ENCODE data around the gene RHOF. TPM values are rescaled to one million over a fixed set of nuclear protein-coding genes. Genes with fewer than 3 reads are reported as not detected.

Gene RHOF
- total RNA-seq, 1 experiment from 2014 or later = 1.6 TPM

DNA sequence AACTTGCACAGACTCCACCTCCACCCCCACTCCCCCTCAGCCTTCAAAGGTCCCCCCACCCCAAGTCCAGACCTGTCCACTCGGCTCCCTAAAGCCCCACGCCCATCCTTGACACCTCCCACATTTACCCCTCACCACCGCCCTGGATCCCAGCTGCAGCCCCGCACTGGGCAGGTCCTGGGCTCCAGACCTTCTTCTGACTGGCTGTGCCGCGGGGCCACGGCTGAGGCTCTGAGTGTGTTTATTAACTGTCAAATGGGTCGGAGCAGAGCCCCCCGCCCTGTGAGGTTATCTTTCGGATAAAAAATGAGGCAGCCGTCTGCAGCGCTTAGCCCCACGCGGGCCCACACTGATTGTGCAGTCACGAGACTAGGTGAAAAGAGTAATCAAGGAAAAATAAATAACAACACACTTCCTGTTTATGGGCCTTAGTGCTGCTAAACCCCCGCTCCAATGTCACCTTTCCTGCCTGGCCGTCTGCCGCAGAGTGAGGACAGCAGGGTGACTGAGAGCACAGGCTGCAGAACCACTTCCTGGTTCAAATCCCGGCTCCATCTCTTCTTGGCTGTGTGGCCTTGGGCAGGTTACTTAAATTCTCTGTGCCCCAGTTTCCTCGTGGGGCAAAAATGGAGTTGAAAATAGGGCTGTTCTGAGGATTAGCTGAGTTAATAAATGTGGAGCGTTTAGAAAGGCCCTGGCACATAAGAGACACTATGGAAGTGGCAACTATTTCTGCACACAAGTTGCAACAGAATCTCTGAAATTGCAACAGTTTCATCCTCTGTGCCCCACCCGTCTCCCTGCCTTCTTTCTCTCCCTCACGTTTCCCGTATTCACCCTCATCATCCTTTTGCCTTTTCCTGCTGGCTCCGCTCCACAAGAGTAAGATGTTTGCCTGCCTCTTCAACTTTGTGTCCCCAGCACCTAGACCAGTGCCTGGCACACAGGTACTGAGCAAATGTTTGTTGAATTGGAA lies 19.7 kb upstream of the RHOF start:
- Histone ChIP-seq H3K36me3 (peaks cover 86% of the 10 kb centered on the region), H3K4me3 (no peak overlapping the region), H3K27ac (no peak overlapping the region), H3K4me1 (replicated peaks) (peaks cover 17% of the 10 kb centered on the region), H3K9me3 (replicated peaks) (no peaks in the 10 kb centered on the region), H3K27me3 (replicated peaks) (no peaks in the 10 kb centered on the region)
- no peak for DNase-seq (ENCODE audit: low read depth in 1 of 2, low spot score in 2 of 2)

DNA sequence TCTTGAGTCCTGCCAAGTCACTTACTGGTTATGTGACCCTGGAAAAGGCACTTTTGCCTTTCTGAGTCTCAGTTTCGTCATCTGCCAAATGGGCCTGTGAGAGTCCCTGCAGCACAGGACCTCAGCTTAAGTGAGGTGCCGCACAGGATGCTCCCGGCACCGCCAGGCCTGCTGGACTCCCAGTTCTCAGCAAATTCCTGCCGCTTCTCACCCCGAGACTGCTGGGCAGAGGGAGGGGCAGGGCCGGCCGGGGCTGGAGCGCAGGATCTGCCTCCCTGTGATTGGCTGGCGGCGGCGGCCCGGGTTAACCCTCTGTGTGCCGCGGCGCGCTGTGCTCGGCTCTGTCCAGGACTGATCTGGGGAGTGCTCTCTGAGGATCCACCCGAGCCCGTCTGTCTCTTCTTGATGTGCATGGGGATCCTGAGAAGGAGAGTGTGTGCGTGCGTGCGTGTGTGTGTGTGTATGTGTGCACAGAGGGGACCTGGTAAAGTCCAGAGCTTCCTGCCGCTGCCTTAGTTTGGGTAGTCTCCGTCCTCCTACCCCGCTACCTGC lies 18.9 kb upstream of the RHOF start:
- DNase-seq (ENCODE audit: low read depth in 1 of 2, low spot score in 2 of 2) = peak in 1 of 2 experiments; percentile 39
- Histone ChIP-seq H3K4me1 (replicated peaks) (peaks cover 17% of the 10 kb centered on the region), H3K27ac (no peak overlapping the region), H3K27me3 (replicated peaks) (no peaks in the 10 kb centered on the region), H3K9me3 (replicated peaks) (no peaks in the 10 kb centered on the region), H3K4me3 (peak overlapping the region; percentile 29), H3K36me3 (peaks cover 82% of the 10 kb centered on the region)

DNA sequence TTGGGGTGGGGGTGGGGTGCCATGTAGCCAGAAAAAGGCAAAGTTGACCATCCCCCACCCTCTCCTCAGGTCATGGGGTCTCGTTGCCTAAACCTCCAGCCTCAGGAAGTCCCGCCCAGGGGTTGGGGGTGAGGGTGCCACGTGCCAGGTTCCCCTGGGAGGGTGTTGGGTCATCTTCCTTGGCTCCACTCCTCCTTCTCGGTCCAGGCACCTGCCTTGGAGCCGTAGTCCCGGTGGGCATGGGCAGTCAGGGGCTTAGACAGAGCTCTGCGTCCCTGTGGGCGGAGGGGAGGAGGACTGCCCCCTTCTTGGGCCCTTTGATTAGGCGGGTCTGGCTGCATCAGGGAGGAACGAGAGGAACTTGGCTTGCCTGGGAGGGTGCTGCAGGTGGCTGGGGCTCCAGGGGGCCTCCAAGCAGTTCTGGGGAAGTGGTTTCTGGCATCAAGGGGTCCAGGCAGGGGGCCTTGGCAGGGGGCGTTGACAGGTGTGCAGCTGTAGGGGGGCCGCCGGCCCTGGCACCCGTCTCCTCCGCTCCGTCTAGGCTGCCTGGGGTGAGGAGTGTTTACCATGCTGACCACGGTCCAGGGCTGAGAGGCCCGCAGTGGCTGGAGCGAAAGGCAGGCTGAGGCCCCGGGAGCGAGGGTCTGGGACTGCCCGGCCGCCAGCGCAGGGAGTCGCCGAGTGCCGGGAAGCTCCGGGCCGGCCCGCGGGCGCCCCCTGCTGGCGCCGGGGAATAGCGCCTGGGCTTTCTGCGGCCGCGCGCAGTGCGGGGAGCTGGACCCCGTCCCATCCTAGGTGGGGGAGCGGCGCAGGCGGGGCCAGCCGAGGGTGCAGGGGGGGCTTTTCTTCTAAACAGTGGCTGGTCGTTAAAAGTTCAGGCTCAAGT lies 18.2 kb upstream of the RHOF start:
- DNase-seq (ENCODE audit: low read depth in 1 of 2, low spot score in 2 of 2) = peak; percentile 62 to 71
- peak overlapping the region; percentile 29 for H3K4me3 ChIP-seq
- no peaks in the 10 kb centered on the region for H3K27me3 ChIP-seq (replicated peaks)
- peaks cover 21% of the 10 kb centered on the region for H3K4me1 ChIP-seq (replicated peaks)
- no peaks in the 10 kb centered on the region for H3K9me3 ChIP-seq (replicated peaks)
- H3K27ac ChIP-seq = no peak overlapping the region
- H3K36me3 ChIP-seq = peaks cover 79% of the 10 kb centered on the region

DNA sequence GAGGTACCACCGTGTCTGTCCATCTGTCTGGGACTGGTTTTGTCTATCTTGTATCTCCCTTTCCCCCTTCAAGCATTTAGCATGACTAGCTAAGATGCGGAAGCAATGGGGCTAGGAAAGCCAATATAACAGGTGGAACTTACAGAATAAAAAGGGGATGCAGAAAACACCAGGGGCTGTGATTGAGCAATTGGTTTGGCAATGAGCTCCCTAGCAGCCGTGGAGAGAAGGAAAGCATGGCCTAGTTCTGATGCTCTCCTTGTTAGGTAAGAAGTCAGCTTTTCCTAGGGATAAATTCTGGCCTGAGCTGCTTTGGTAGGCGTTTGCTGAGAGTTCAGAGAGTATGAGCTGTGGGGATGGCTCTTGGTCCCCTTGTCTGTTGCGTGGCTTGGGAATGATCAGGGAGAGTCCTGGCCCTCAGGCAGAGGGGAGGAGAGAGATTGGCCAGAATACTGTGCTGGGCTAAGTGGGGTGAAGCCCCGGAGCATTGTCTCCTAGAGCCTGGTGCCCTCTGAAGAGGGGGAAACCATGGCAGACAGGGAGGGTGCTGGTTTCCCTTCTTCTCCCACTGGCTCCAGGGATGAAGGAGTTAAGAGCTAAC lies 17.4 kb upstream of the RHOF start:
- Histone ChIP-seq H3K27ac (no peak overlapping the region), H3K9me3 (replicated peaks) (no peaks in the 10 kb centered on the region), H3K27me3 (replicated peaks) (no peaks in the 10 kb centered on the region), H3K36me3 (peaks cover 82% of the 10 kb centered on the region), H3K4me1 (replicated peaks) (peaks cover 29% of the 10 kb centered on the region), H3K4me3 (no peak overlapping the region)
- DNase-seq (ENCODE audit: low read depth in 1 of 2, low spot score in 2 of 2) = no peak

DNA sequence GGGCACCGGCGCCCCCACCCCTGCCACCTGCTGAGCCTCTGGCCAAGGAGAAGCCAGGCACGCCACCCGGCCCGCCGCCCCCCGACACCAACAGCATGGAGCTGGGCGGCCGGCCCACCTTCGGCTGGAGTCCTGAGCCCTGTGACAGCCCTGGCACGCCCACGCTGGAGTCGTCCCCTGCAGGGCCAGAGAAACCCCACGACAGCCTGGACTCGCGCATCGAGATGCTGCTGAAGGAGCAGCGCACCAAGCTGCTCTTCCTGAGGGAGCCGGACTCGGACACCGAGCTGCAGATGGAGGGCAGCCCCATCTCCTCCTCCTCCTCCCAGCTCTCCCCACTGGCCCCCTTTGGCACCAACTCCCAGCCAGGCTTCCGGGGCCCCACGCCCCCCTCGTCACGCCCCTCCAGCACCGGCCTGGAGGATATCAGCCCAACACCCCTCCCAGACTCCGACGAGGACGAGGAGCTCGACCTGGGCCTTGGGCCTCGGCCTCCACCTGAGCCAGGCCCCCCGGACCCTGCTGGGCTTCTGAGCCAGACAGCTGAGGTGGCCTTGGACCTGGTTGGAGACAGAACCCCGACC lies 16.8 kb upstream of the RHOF start:
- peaks cover 82% of the 10 kb centered on the region for H3K36me3 ChIP-seq
- no peak overlapping the region for H3K4me3 ChIP-seq
- no peak overlapping the region for H3K27ac ChIP-seq
- DNase-seq (ENCODE audit: low read depth in 1 of 2, low spot score in 2 of 2) = no peak
- H3K9me3 ChIP-seq (replicated peaks) = no peaks in the 10 kb centered on the region
- peaks cover 31% of the 10 kb centered on the region for H3K4me1 ChIP-seq (replicated peaks)
- no peaks in the 10 kb centered on the region for H3K27me3 ChIP-seq (replicated peaks)

DNA sequence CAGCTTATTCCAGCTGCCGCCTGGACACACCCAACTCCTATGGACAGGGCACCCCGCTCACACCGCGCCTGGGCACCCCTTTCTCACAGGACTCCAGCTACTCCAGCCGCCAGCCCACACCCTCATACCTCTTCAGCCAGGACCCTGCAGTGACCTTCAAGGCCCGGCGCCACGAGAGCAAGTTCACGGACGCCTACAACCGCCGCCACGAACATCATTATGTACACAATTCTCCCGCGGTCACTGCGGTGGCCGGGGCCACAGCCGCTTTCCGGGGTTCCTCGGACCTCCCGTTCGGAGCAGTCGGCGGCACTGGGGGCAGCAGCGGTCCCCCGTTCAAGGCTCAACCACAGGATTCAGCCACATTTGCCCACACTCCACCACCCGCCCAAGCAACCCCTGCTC lies 16.2 kb upstream of the RHOF start:
- DNase-seq (ENCODE audit: low read depth in 1 of 2, low spot score in 2 of 2) = no peak
- Histone ChIP-seq H3K4me3 (no peak overlapping the region), H3K4me1 (replicated peaks) (peaks cover 31% of the 10 kb centered on the region), H3K27me3 (replicated peaks) (no peaks in the 10 kb centered on the region), H3K9me3 (replicated peaks) (no peaks in the 10 kb centered on the region), H3K36me3 (peaks cover 76% of the 10 kb centered on the region), H3K27ac (no peak overlapping the region)

DNA sequence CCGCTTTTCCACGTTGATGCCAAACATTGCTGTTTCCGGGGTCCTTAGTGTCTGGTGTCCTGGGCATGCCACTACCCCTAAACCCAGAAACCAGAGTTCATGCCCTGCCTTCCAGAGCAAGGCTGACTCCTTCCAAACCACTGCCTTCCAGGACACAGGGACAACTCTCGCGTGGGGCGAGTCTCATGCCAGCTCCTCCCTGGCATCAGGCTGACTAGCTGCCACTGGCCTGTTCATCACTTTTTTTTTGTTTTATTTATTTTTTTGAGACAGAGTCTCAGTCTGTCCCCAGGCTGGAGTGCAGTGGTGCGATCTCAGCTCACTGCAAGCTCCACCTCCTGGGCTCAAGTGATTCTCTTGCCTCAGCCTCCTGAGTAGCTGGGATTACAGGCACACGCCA lies 15.1 kb upstream of the RHOF start:
- Histone ChIP-seq H3K36me3 (peaks cover 69% of the 10 kb centered on the region), H3K4me3 (no peak overlapping the region), H3K9me3 (replicated peaks) (no peaks in the 10 kb centered on the region), H3K27me3 (replicated peaks) (no peaks in the 10 kb centered on the region), H3K4me1 (replicated peaks) (peaks cover 31% of the 10 kb centered on the region), H3K27ac (no peak overlapping the region)
- DNase-seq (ENCODE audit: low read depth in 1 of 2, low spot score in 2 of 2) = no peak

DNA sequence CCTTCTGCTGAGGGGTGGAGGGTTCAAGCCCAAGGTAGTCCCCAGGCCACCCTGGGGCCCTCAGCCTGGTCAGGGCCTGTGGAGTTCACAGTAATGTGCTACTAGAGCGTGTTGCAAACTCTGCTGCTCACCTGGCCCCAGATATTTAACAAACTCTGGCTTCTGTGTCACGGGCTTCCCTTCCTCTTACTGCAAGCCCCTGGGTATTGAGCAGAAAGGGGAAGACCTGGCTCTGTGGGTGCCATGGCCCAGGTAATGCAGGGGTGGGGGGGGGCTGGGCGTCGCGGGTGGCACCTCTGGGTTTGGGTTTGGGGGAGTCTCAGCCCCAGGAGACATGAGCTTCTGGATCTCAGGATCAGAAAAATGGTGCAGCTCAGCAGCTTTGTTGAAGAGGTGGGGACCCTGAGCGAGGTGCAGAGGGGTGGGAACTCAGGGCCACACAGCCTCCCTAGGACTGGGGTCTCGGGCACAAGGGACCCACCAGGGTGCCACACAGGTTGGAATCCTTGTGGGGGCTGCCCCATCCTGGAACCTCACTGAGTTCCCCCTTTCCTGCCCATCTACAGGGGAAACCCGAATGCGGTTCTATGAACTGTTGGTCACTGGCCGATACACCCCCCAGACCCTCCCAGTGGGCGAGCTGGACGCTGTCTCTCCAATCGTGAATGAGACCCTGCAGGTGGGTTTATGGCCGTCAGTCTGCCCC lies 14.3 kb upstream of the RHOF start:
- H3K36me3 ChIP-seq = peaks cover 61% of the 10 kb centered on the region

DNA sequence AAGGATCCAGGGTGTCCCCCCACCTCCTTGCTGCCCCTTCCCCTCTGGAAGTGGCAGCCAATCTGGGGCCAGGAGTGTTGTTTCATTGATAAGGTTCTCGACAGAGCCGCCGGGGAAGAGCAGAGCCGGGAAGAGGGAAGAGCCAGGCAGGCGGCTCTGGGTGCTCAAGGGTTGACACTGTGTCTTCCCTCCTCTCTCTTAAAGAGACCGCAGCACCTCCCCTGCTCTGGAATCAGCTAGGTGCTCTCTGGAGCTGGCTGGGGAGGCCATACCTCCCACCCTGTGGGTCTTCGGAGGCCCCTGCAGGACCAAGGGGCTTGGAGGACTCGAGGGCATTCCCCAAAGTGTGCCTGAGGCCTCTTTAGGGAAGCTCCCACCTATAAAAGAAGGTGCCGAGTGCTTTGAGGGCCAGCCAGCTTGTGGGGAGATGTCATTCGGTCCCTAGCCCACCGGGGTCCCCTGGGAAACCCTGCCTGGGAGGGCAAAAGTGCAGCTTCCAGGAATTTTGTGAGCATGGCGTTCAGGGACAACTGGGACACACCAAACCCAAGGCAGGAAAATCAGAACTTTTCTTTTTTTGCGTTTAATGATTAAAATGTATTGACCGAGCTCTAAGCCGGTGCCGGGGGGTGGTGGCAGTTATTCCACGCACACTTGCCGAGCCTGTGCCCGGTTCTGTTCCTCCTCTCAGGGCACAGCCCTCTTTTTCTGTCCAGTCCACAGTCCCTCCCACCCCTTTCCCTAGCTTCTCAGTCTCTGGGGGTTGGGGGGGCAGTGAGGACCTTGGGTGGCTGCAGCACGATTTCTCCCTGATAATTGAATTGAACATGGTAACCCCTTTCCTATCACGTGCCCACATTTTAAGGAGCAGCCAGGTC lies 13.3 kb upstream of the RHOF start:
- peak overlapping the region; percentile 53 for H3K4me3 ChIP-seq
- DNase-seq (ENCODE audit: low read depth in 1 of 2, low spot score in 2 of 2) = no peak
- H3K27me3 ChIP-seq (replicated peaks) = no peaks in the 10 kb centered on the region
- peaks cover 55% of the 10 kb centered on the region for H3K36me3 ChIP-seq
- H3K27ac ChIP-seq = peak overlapping the region; percentile 10; the same call in 1 of the 2 replicates
- H3K9me3 ChIP-seq (replicated peaks) = no peaks in the 10 kb centered on the region
- H3K4me1 ChIP-seq (replicated peaks) = peaks cover 32% of the 10 kb centered on the region

More for the DNA sequence above, 14.3 kb upstream of the RHOF start:
- no peaks in the 10 kb centered on the region for H3K9me3 ChIP-seq (replicated peaks)
- DNase-seq (ENCODE audit: low read depth in 1 of 2, low spot score in 2 of 2) = no peak
- no peaks in the 10 kb centered on the region for H3K27me3 ChIP-seq (replicated peaks)
- H3K4me3 ChIP-seq = no peak overlapping the region
- no peak overlapping the region for H3K27ac ChIP-seq
- peaks cover 31% of the 10 kb centered on the region for H3K4me1 ChIP-seq (replicated peaks)

DNA sequence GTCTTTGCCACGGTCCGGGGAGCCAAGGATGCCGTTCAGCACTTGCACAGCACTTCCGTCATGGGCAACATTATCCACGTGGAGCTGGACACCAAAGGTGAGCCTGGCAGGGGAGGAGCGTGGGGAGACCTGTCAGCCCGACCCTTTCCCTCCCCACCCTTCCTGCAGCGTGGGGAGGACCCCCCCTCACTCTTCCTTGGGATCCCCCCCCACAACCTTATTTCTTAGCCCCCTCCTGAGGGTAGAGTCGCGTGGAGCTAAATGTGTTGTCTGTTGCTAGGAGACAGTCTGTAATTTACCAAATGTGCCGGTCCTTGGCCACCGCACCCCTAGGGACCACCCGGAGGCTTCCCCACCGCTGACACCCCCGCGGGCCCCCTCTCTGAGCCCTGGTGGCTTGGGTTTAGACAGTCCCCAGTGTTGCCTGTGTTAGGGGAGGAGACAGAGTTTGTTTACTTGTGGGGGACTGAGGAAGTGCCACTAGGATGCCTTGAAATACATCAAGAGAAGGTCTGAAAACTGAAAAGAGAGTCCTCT lies 12.6 kb upstream of the RHOF start:
- Histone ChIP-seq H3K27me3 (replicated peaks) (no peaks in the 10 kb centered on the region), H3K4me1 (replicated peaks) (peaks cover 32% of the 10 kb centered on the region), H3K36me3 (peaks cover 50% of the 10 kb centered on the region), H3K9me3 (replicated peaks) (no peaks in the 10 kb centered on the region), H3K27ac (peak overlapping the region; percentile 10; the same call in 1 of the 2 replicates), H3K4me3 (peak overlapping the region; percentile 53)
- peak in 1 of 2 experiments; percentile 22 for DNase-seq (ENCODE audit: low read depth in 1 of 2, low spot score in 2 of 2)

DNA sequence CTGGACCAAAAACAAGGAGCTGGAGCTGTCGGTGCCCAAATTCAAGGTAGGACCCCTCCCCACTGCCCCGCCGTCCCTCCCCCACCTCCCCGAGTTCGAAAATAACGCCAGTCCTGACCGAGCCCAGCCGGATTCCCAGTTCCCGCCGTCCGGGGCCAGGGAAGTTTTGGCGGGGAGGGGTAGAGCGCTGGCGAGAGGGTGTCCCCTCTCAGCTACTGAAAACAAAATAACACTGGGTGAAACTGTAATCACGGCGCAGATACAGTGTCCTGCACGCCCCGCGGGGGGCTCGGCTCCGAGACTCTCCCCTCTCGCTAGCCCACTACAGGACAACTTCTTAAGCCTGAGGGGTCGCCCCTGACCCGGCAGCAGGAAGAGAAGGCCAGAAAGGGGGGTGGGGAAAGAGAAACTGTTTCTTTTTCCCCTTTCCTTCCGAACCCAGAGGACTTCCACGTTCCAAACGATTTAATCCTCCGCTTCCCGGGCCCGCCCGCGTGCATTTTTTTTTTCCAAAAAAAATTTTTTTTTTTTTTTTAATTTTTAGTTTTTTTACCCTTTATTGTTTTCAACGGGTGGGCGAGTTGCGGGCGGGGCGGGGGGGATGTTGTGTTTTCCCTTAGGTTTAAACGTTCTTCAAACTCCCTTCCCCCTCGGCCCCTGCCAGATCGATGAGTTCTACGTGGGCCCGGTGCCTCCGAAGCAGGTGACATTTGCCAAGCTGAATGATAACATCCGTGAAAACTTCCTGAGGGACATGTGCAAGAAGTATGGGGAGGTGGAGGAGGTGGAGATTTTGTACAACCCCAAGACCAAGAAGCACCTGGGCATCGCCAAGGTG lies 11.9 kb upstream of the RHOF start:
- Histone ChIP-seq H3K27me3 (replicated peaks) (no peaks in the 10 kb centered on the region), H3K9me3 (replicated peaks) (no peaks in the 10 kb centered on the region), H3K4me1 (replicated peaks) (peaks cover 37% of the 10 kb centered on the region), H3K36me3 (peaks cover 48% of the 10 kb centered on the region), H3K4me3 (peak overlapping the region; percentile 53), H3K27ac (0 out of 2 replicates have a peak overlapping the region, but pooled peaks have one; percentile 10)
- DNase-seq (ENCODE audit: low read depth in 1 of 2, low spot score in 2 of 2) = peak in 1 of 2 experiments; percentile 60
